Measurements from ENCODE around the gene NELFB.

DNA sequence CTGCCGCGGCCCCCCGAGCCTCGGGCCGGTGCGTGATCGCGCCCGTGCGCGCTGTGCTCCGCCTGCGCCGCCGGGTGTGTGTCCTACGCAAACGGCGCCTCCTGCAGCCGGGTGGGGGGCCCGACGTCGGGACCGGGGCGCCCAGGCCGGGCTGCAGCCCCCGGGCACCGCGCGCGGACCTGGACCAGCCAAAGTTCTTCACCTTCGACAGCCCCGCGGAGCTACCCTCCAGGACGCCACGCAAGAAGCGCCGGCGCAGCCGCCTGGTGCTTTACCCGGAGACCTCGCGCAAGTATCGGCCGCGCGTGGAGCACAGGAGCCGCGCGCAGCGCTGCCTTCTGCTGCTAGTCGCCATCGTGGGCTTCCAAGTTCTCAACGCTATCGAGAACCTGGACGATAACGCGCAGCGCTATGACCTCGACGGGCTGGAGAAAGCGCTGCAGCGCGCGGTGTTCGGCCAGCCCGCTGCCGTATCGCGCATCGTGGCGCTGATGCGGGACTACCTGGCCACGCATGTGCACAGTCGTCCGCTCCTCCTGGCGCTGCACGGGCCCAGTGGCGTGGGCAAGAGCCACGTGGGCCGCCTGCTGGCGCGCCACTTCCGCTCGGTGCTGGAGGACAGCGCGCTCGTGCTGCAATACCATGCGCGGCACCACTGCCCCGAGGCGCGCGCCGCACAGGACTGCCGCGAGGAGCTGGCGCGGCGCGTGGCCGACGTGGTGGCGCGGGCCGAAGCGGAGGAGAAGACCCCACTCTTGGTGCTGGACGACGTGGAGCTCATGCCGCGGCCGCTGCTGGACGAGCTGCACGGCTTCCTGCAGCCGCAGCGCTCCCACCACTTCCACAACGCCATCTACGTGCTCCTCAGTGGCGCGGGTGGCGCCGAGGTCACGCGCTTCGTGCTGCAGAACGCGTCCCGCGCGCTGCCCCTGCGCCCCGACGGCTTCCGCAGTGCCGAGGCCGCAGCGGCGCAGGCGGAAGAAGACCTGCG is 23.9 kb downstream of the NELFB start:
- TF ChIP-seq, protein P1, sequence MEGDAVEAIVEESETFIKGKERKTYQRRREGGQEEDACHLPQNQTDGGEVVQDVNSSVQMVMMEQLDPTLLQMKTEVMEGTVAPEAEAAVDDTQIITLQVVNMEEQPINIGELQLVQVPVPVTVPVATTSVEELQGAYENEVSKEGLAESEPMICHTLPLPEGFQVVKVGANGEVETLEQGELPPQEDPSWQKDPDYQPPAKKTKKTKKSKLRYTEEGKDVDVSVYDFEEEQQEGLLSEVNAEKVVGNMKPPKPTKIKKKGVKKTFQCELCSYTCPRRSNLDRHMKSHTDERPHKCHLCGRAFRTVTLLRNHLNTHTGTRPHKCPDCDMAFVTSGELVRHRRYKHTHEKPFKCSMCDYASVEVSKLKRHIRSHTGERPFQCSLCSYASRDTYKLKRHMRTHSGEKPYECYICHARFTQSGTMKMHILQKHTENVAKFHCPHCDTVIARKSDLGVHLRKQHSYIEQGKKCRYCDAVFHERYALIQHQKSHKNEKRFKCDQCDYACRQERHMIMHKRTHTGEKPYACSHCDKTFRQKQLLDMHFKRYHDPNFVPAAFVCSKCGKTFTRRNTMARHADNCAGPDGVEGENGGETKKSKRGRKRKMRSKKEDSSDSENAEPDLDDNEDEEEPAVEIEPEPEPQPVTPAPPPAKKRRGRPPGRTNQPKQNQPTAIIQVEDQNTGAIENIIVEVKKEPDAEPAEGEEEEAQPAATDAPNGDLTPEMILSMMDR (IDR thresholded peaks at IDR 0.05; ENCODE audit: low read depth, low read length) = no peak
- TF ChIP-seq POLR2A (IDR thresholded peaks at IDR 0.05; ENCODE audit: extremely low read depth, insufficient read length) = no peak
